AG04450 (cell line): Measurements from ENCODE around the gene ZDHHC12. TPM values are rescaled to one million over a fixed set of nuclear protein-coding genes. Genes with fewer than 3 reads are reported as not detected.

ENCODE experiments used
- CTCF ChIA-PET: fragments of 300-600, 350-600 bp; formaldehyde crosslinking; extraction: SDS; loops from one replicate; lab custom pipeline; 2022; ENCODE audit warnings: antibody characterized with exemption, inconsistent platforms; lab: Charles Lee
- POLR2A ChIA-PET: fragments of 350-600 bp; formaldehyde crosslinking; extraction: SDS; loops from one replicate; lab custom pipeline; 2021; ENCODE audit warnings: antibody characterized with exemption, inconsistent platforms; lab: Yijun Ruan, JAX
- DNase-seq: peaks from one replicate; pipeline ENCODE4 v3.0.0-alpha.2; 2011; ENCODE audit warnings: low read depth, low spot score
- H3K27ac ChIP-seq: one replicate; pipeline ENCODE4 v1.5.1; 2012; ENCODE audit warnings: low read depth, low read length, control low read depth
- H3K27me3 ChIP-seq: one replicate; pipeline ENCODE4 v1.6.0; 2012; ENCODE audit warnings: low read length; ENCODE audit not compliant: control insufficient read depth, insufficient read depth
- H3K4me3 ChIP-seq: 2 replicates; pipeline ENCODE4 v1.5.1; 2011; ENCODE audit warnings: mild to moderate bottlenecking, low read depth, low read length, control low read depth
- H3K9me3 ChIP-seq: 2 replicates; pipeline ENCODE4 v1.5.1; 2012; ENCODE audit warnings: low read length; ENCODE audit not compliant: control insufficient read depth, insufficient read depth
- polyA plus RNA-seq: library from polyadenylated mRNA; depleted of rRNA; stranded (reverse); fragments of >200 nt; gene quantifications from 2 replicates; pipeline ENCODE4 v1.2.3, GENCODE V29; 2011
- TF ChIP-seq, protein P1 (sequence below): IDR thresholded peaks from 2 replicates; pipeline ENCODE4 v1.5.1; 2011; ENCODE audit warnings: low read depth, low read length, control low read depth, inconsistent platforms

ZDHHC12 gene
- polyA plus RNA-seq, 1 experiment = 23.2 TPM

DNA sequence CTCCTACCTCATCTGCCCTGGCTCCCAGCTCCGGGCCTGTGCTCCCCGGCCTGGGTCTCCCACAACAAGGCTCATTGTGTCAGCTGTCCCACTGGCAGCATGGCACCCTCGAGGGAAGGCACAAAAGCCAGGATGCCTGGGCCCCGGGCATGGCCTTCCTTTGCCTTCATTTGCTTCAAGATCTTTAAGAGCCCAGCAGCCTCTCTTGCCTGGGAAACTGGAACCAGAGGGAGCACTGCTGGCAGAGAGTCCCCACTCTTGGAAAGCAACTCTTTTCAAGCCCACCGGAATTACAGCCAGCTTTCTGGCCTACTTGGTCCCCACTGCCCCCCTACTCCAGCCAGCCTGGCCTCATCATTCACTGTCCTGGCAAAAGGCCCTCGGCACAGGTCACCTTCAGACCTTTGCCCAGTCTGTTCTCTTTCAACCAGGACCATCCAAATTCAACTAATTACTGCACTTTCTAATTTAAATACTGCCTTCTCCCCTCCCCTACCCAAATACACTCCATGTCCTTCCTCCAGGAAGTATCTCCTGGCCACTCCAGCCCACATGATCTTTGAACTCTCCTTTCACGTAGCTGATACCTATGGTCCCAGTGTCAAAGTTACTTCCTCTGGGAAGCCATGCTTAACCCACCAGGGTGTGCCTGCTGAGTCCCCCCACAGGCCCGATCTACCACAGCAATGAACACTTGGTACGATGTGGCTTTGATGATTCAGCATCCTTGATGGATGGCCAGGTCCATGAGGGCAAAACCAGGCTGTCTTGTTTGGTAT, 38.9 kb upstream of the ZDHHC12 start:
- ChIA-PET POLR2A (interaction anchor here (0.6 kb wide), 1 partner anchor 16 kb away, joined by 5 read pairs; no protein-coding TSS in a partner anchor), CTCF (no interaction called here)
- Histone ChIP-seq H3K27ac (no peak overlapping the region), H3K27me3 (no peaks in the 10 kb centered on the region), H3K9me3 (no peaks in the 10 kb centered on the region), H3K4me3 (no peak overlapping the region)
- DNase-seq = no peak
- TF ChIP-seq, protein P1, sequence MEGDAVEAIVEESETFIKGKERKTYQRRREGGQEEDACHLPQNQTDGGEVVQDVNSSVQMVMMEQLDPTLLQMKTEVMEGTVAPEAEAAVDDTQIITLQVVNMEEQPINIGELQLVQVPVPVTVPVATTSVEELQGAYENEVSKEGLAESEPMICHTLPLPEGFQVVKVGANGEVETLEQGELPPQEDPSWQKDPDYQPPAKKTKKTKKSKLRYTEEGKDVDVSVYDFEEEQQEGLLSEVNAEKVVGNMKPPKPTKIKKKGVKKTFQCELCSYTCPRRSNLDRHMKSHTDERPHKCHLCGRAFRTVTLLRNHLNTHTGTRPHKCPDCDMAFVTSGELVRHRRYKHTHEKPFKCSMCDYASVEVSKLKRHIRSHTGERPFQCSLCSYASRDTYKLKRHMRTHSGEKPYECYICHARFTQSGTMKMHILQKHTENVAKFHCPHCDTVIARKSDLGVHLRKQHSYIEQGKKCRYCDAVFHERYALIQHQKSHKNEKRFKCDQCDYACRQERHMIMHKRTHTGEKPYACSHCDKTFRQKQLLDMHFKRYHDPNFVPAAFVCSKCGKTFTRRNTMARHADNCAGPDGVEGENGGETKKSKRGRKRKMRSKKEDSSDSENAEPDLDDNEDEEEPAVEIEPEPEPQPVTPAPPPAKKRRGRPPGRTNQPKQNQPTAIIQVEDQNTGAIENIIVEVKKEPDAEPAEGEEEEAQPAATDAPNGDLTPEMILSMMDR = no peak

DNA sequence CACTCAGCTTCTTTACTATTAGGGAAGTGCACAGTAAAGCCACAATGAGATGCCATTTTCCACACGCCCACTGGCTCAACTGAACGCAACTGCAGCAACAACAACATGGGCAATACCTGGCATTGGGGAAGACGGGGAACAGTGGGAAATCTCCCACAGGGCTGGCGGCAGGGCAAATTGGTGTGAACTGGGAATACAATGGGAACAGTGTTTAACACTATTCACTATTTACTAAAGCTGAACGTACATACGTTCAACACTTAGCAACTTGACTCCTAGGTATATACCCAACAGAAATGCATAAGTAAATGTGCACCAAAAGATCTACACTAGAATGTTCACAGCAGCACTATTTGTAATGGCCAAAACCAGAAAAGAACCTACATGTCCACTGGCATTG, 33.7 kb upstream of the ZDHHC12 start:
- Histone ChIP-seq H3K27me3 (no peaks in the 10 kb centered on the region), H3K27ac (no peak overlapping the region), H3K9me3 (no peaks in the 10 kb centered on the region; the same call in 1 of the 2 replicates), H3K4me3 (no peak overlapping the region)
- DNase-seq = no peak
- TF ChIP-seq, protein P1 = no peak
- POLR2A ChIA-PET = no interaction called here
- CTCF ChIA-PET = interaction anchor here (0.8 kb wide), 1 partner anchor 24 kb away, joined by 4 read pairs; no protein-coding TSS in a partner anchor

DNA sequence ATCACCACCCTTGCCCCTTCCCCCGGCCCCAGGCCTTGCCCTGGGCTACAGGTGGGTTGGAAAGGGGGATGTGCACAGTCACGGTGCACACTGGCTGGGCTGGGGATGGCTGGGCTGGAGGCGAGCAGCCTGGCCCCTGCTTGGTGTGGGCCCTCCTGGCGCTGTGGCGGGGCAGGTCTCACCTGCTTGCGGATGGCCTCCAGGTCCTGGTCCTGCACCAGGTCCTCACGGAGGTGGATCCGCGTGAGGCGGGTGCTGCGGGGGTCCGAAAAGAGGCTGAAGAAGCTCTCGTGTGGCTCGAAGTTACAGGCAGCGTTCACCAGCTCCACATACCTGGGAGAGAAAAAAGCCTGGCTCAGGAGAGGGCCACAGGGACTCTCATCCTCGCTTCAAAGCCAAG, 29.7 kb upstream of the ZDHHC12 start:
- H3K27ac ChIP-seq = no peak overlapping the region
- DNase-seq = no peak
- no peak overlapping the region for H3K4me3 ChIP-seq
- POLR2A ChIA-PET = no interaction called here
- TF ChIP-seq, protein P1 = no peak
- H3K9me3 ChIP-seq = no peaks in the 10 kb centered on the region; the same call in 1 of the 2 replicates
- CTCF ChIA-PET = no interaction called here
- H3K27me3 ChIP-seq = no peaks in the 10 kb centered on the region

DNA sequence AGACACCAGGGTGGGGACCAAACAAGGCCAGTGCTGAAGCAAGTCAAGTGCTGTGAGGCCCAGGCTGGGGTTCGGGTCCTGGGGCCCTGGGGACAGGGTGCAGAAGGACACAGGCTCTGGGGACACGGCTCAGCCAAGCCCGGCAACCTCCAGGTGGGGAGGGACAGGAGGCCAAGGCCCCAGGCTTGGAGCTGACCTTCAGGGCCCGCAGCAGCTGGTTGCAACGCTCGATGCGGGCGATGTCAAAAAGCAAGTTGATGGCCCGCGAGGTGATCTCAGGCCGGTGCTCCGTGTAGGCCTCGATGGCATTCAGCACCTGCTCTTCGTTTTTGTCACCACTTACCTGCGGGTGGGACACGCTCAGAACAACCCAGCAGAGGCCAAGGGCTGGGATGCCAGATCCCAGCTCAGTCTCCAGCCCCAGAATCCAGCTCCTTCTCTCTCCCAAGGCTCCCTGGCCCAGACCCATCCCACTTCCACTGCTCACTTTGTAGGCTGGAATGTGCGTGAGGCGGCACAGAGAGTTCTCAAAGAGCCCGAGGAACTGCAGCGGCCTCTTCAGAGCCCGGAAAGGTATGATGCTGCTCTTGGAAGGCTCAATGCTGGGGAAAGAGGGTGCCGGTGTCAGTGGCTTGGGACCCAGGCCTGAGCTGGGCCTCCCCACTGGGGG, 27.1 kb upstream of the ZDHHC12 start:
- no peak for DNase-seq
- ChIA-PET POLR2A (no interaction called here), CTCF (no interaction called here)
- TF ChIP-seq, protein P1 = no peak
- Histone ChIP-seq H3K27me3 (no peaks in the 10 kb centered on the region), H3K9me3 (no peaks in the 10 kb centered on the region; the same call in 1 of the 2 replicates), H3K27ac (no peak overlapping the region), H3K4me3 (no peak overlapping the region)

DNA sequence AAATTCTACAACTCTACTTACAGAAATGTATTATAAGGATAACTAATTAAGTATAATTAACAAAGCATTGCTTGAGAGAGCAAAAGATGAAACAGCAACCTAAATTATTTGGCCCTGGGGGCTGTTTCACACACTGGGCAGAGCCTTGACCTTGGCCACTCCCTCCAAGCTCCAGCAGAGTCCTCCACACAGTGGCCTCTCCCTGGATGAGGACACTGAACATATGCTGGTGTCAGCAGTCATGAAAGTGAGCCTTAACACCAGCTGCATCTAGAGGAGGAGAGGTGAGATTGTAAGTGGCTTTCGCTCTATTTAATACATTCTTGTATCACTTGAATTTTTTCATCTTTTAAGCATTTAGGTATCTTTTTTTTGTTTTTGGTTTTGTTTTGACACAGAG, 23.3 kb upstream of the ZDHHC12 start:
- TF ChIP-seq, protein P1 = no peak
- no peak for DNase-seq
- POLR2A ChIA-PET = no interaction called here
- Histone ChIP-seq H3K27me3 (no peaks in the 10 kb centered on the region), H3K9me3 (no peaks in the 10 kb centered on the region), H3K4me3 (no peak overlapping the region), H3K27ac (no peak overlapping the region)
- CTCF ChIA-PET = no interaction called here
